ENCODE results near the gene EPB41L3. TPM values are rescaled to one million over a fixed set of nuclear protein-coding genes. Genes with fewer than 3 reads are reported as not detected.
"Not testable (repeated sequence)": the region's sequence is repeated elsewhere in the genome, so short reads cannot be mapped to it uniquely, and the experiment has no call there.

Gene EPB41L3
- total and polyA plus RNA-seq, 10 of the 15 experiments (the other 5 are each of a cell fraction or from before 2014, with no cell fraction given), result 0.11 to 0.69 (median 0.23) TPM; not detected in 6

DNA sequence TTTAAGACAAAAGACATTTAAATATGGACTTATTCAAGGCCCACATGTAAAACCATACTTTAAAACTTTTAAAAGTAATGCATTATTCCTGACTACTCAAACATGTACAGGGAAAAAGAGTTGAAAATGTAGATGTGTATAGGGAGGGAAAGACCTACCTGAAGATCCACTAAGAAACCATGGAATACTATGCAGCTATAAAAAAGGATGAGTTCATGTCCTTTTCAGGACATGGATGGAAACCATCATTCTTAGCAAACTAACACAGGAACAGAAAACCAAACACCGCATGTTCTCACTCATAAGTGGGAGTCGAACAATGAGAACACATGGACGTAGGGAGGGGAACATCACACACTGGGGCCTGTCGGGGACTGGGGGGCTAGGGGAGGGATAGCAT is 55.8 kb downstream of the EPB41L3 start:
- H3K4me3 ChIP-seq, result not testable (repeated sequence)

GRCh38 chr18:5484526-5484925 is 59.3 kb downstream of the EPB41L3 start:
- CTCF ChIA-PET, result no interaction called here
- H3K9ac ChIP-seq (ENCODE audit: control insufficient read depth, insufficient read depth, low read length), result no peak overlapping the region
- POLR2A ChIA-PET, result no interaction called here
- H3K36me3 ChIP-seq (ENCODE audit: control insufficient read depth in 2 of 2, insufficient read depth in 2 of 2, low read length in 1 of 2), result no peaks in the 10 kb centered on the region
- no peak overlapping the region for H3K4me2 ChIP-seq (ENCODE audit: control insufficient read depth, insufficient read depth)
- H3K27ac ChIP-seq (ENCODE audit: control insufficient read depth, insufficient read depth), result no peak overlapping the region
- intact Hi-C loops (cut with micrococcal nuclease; ENCODE audit: unreplicated experiment) (no loop called here), in situ Hi-C loops (cut with MboI) (no loop called here)
- DNase-seq (ENCODE audit: low read depth, low spot score) (no peak), FAIRE-seq (no peak), ATAC-seq (no peak)
- H4K20me1 ChIP-seq (ENCODE audit: control insufficient read depth, insufficient read depth), result no peaks in the 10 kb centered on the region
- 2% methylated on average over 2 of the region's 2 CpGs for WGBS (ENCODE audit: insufficient coverage, insufficient replicate concordance, low lambda C conversion rate, missing lambda C conversion rate)
- TF ChIP-seq HDGF (IDR thresholded peaks at IDR 0.05) (no peak), SPI1 (IDR thresholded peaks at IDR 0.05; ENCODE audit: borderline replicate concordance, insufficient read depth, low read depth, low read length) (no peak), FOXK2 (IDR thresholded peaks at IDR 0.05) (no peak), SUZ12 (IDR thresholded peaks at IDR 0.05; ENCODE audit: unreplicated experiment) (no peak), RAD21 (IDR thresholded peaks at IDR 0.05; ENCODE audit: insufficient read depth, low read depth, low read length) (no peak), BCL11A (IDR thresholded peaks at IDR 0.05; ENCODE audit: low read depth, low read length) (no peak), SRF (IDR thresholded peaks at IDR 0.05; ENCODE audit: low read depth in 2 of 2, low read length in 2 of 2) (no peak), CUX1 (IDR thresholded peaks at IDR 0.05; ENCODE audit: insufficient replicate concordance, low read depth, low read length) (no peak), STAT3 (IDR thresholded peaks at IDR 0.05; ENCODE audit: low read depth, low read length) (no peak), MTA2 (IDR thresholded peaks at IDR 0.05; ENCODE audit: low read depth) (no peak)
- H3K4me1 ChIP-seq (ENCODE audit: control insufficient read depth, insufficient read depth, low read length), result no peaks in the 10 kb centered on the region
- no peak overlapping the region for H3K4me3 ChIP-seq
- RAD21 ChIA-PET (ENCODE audit: unreplicated experiment), result no interaction called here
- H3K27me3 ChIP-seq (replicated peaks in 1 of 2; ENCODE audit: control insufficient read depth in 2 of 2, insufficient read depth in 2 of 2, low read length in 1 of 2), result no peaks in the 10 kb centered on the region
- H3K9me3 ChIP-seq (replicated peaks; ENCODE audit: control insufficient read depth, insufficient read depth, low read length), result no peaks in the 10 kb centered on the region
- SMC1A ChIA-PET (ENCODE audit: uncharacterized antibody, unreplicated experiment), result no interaction called here
- no TSS peak for BruUV-seq (replicated peaks)
- H3K79me2 ChIP-seq (ENCODE audit: control insufficient read depth, insufficient read depth, low read length), result no peaks in the 10 kb centered on the region
- no peak overlapping the region for H2AFZ ChIP-seq (ENCODE audit: control insufficient read depth, low read depth, low read length)

More for the DNA sequence above, 55.8 kb downstream of the EPB41L3 start:
- H3K27me3 ChIP-seq (replicated peaks in 1 of 2; ENCODE audit: control insufficient read depth in 2 of 2, insufficient read depth in 2 of 2, low read length in 1 of 2); H3K9ac ChIP-seq (ENCODE audit: control insufficient read depth, insufficient read depth, low read length); FAIRE-seq; BruUV-seq (replicated peaks); DNase-seq (ENCODE audit: low read depth, low spot score); ATAC-seq; H4K20me1 ChIP-seq (ENCODE audit: control insufficient read depth, insufficient read depth); H3K4me1 ChIP-seq (ENCODE audit: control insufficient read depth, insufficient read depth, low read length); POLR2A ChIA-PET; H3K27ac ChIP-seq (ENCODE audit: control insufficient read depth, insufficient read depth); H3K79me2 ChIP-seq (ENCODE audit: control insufficient read depth, insufficient read depth, low read length); H3K9me3 ChIP-seq (replicated peaks; ENCODE audit: control insufficient read depth, insufficient read depth, low read length); in situ Hi-C loops (cut with MboI); H2AFZ ChIP-seq (ENCODE audit: control insufficient read depth, low read depth, low read length); RAD21 ChIA-PET (ENCODE audit: unreplicated experiment); H3K36me3 ChIP-seq (ENCODE audit: control insufficient read depth in 2 of 2, insufficient read depth in 2 of 2, low read length in 1 of 2); H3K4me2 ChIP-seq (ENCODE audit: control insufficient read depth, insufficient read depth); SMC1A ChIA-PET (ENCODE audit: uncharacterized antibody, unreplicated experiment); CTCF ChIA-PET; intact Hi-C loops (cut with micrococcal nuclease; ENCODE audit: unreplicated experiment): not testable (repeated sequence)
- WGBS (ENCODE audit: insufficient coverage, insufficient replicate concordance, low lambda C conversion rate, missing lambda C conversion rate), result 100% methylated on average over 3 of the region's 4 CpGs

Measured in GM12878 (cell line).